Measurements from ENCODE around the gene OR52E6.

DNA sequence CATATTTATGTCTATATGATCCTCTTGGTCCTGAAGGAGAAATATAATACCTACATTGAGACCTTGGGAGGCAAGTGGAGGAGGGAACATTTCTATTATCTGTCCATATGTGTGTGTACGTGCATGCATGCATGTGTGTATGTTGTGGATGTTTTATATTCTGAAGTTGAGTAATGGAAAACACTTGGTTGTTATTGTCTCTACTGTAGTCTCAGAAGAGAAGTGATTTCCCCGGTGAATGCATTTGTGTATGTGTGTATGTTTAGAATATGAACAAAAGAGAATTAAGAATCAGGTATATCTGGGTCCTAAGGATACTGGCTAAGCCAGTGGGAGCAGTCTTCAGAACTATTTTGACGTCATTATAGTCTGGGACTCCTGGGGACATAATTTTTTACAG, 50.5 kb downstream of the OR52E6 start, which contains the start of gene OR52N1:
- TF ChIP-seq, protein P1, sequence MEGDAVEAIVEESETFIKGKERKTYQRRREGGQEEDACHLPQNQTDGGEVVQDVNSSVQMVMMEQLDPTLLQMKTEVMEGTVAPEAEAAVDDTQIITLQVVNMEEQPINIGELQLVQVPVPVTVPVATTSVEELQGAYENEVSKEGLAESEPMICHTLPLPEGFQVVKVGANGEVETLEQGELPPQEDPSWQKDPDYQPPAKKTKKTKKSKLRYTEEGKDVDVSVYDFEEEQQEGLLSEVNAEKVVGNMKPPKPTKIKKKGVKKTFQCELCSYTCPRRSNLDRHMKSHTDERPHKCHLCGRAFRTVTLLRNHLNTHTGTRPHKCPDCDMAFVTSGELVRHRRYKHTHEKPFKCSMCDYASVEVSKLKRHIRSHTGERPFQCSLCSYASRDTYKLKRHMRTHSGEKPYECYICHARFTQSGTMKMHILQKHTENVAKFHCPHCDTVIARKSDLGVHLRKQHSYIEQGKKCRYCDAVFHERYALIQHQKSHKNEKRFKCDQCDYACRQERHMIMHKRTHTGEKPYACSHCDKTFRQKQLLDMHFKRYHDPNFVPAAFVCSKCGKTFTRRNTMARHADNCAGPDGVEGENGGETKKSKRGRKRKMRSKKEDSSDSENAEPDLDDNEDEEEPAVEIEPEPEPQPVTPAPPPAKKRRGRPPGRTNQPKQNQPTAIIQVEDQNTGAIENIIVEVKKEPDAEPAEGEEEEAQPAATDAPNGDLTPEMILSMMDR (IDR thresholded peaks at IDR 0.05; ENCODE audit: low read length) = no peak
- TF ChIP-seq EZH2 (optimal IDR thresholded peaks at IDR 0.05; ENCODE audit: low read depth, low read length) = no peak
- TF ChIP-seq EZH2phosphoT487 (IDR thresholded peaks at IDR 0.05; ENCODE audit: low read length) = no peak

All from MM.1S (cell line).